Type B pancreatic cell (in vitro differentiated cells): Measurements from ENCODE around the gene CACNA1G. TPM values are rescaled to one million over a fixed set of nuclear protein-coding genes. Genes with fewer than 3 reads are reported as not detected.

Experiments used
- DNase-seq: peaks from one replicate; pipeline ENCODE4 v3.0.0; 2021; ENCODE audit warnings: mixed read lengths; ENCODE audit not compliant: unreplicated experiment; ENCODE audit errors: extremely low spot score
- H3K27ac Mint-ChIP-seq: 2 replicates; pipeline ENCODE4 v1.8.0; 2021; ENCODE audit warnings: mild to moderate bottlenecking, mixed read lengths
- H3K27me3 Mint-ChIP-seq: 2 replicates; pipeline ENCODE4 v1.8.0; 2021; ENCODE audit warnings: mixed read lengths
- H3K36me3 Mint-ChIP-seq: 2 replicates; pipeline ENCODE4 v1.8.0; 2021; ENCODE audit warnings: mixed read lengths
- H3K4me1 Mint-ChIP-seq: one replicate; pipeline ENCODE4 v1.8.0; 2021; ENCODE audit warnings: mixed read lengths; ENCODE audit not compliant: unreplicated experiment
- H3K4me3 Mint-ChIP-seq: 2 replicates; pipeline ENCODE4 v1.8.0; 2021; ENCODE audit warnings: mild to moderate bottlenecking, mixed read lengths
- H3K9me3 Mint-ChIP-seq: 2 replicates; pipeline ENCODE4 v1.8.0; 2021; ENCODE audit warnings: mixed read lengths
- total RNA-seq: library from RNA; stranded (reverse); gene quantifications from 2 replicates; pipeline ENCODE4 v1.2.1, GENCODE V29; 2021; ENCODE audit warnings: low replicate concordance
- TF ChIP-seq, protein P1 (sequence below): fragments of 200-600 bp; sonication (generic); conservative IDR thresholded peaks from 2 replicates; pipeline ENCODE4 v1.5.0; 2021; ENCODE audit warnings: antibody characterized with exemption, mild to moderate bottlenecking

CACNA1G gene
- total RNA-seq, 1 donor from 2014 or later: 27.8 TPM

DNA sequence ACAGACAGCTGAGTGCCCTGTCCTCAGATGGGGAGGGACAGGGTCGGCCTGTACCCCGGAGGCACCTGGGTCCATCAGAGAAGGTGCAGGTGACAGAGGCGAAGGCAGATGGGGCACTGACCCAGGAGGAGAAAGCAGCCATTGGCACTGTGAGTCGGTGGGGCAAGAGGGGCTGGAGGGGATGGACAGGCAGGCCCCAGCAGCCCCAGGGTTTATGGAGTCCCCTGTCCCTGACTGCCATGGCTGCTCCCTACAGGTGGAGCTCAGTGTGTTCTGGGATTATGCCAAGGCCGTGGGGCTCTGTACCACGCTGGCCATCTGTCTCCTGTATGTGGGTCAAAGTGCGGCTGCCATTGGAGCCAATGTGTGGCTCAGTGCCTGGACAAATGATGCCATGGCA is 115.1 kb downstream of the CACNA1G start:
- Mint-ChIP-seq H3K27ac (no peak overlapping the region), H3K4me3 (no peak overlapping the region), H3K27me3 (no peaks in the 10 kb centered on the region), H3K9me3 (no peaks in the 10 kb centered on the region), H3K4me1 (peaks cover 6% of the 10 kb centered on the region), H3K36me3 (no peaks in the 10 kb centered on the region)
- no peak for DNase-seq
- TF ChIP-seq, protein P1, sequence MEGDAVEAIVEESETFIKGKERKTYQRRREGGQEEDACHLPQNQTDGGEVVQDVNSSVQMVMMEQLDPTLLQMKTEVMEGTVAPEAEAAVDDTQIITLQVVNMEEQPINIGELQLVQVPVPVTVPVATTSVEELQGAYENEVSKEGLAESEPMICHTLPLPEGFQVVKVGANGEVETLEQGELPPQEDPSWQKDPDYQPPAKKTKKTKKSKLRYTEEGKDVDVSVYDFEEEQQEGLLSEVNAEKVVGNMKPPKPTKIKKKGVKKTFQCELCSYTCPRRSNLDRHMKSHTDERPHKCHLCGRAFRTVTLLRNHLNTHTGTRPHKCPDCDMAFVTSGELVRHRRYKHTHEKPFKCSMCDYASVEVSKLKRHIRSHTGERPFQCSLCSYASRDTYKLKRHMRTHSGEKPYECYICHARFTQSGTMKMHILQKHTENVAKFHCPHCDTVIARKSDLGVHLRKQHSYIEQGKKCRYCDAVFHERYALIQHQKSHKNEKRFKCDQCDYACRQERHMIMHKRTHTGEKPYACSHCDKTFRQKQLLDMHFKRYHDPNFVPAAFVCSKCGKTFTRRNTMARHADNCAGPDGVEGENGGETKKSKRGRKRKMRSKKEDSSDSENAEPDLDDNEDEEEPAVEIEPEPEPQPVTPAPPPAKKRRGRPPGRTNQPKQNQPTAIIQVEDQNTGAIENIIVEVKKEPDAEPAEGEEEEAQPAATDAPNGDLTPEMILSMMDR: no peak

DNA sequence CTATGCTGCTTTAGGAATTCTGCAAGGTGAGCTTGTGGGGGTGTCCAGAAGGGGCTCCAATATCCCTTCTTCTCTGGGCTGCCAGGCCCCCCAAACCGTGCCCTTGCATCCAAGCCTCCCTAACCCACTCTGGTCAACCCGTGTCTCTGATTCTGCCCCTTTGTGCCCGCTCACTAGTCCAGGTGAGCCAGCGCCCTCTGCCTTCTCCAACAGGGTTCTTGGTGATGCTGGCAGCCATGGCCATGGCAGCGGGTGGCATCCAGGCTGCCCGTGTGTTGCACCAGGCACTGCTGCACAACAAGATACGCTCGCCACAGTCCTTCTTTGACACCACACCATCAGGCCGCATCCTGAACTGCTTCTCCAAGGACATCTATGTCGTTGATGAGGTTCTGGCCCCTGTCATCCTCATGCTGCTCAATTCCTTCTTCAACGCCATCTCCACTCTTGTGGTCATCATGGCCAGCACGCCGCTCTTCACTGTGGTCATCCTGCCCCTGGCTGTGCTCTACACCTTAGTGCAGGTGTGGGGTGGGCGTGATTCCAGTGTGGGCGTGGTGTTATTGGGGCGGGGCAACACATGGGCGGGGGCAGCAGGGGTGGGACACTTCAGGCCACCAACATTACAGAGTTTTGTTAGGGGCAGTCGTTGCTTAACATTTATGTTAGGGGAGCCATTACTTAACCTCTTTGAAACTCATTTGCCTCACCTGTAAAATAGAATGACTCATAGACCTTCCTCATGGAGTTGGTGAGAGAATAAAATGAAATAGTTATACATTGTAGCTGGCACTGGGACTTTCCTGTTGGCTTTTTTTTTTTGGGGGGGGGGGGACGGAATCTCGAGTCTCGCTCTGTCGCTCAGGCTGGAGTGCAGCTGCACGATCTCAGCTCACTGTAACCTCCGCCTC is 115.8 kb downstream of the CACNA1G start:
- Mint-ChIP-seq H3K9me3 (no peaks in the 10 kb centered on the region), H3K27me3 (peaks cover 3% of the 10 kb centered on the region), H3K4me3 (no peak overlapping the region), H3K27ac (no peak overlapping the region), H3K36me3 (no peaks in the 10 kb centered on the region), H3K4me1 (peaks cover 5% of the 10 kb centered on the region)
- TF ChIP-seq, protein P1: no peak
- no peak for DNase-seq

Other genes with a start within 250 kb of the CACNA1G start
- 23.5 and 38.8 TPM in 2 replicates for gene XYLT2, start 214.6 kb upstream of the CACNA1G start, total RNA-seq
- 66.6 and 76.9 TPM in 2 replicates for gene MRPL27, start 187.5 kb upstream of the CACNA1G start, total RNA-seq
- 6.2 and 18.7 TPM in 2 replicates for gene EME1, start 187.5 kb upstream of the CACNA1G start, total RNA-seq
- gene LRRC59, start 163.2 kb upstream of the CACNA1G start, total RNA-seq: 75.3 and 104 TPM in 2 replicates
- gene ACSF2, start 134.5 kb upstream of the CACNA1G start, total RNA-seq: 57.3 and 75.0 TPM in 2 replicates
- not detected in 2 replicates for gene CHAD, start 91.8 kb upstream of the CACNA1G start, total RNA-seq
- 26.6 and 40.7 TPM in 2 replicates for gene RSAD1, start 81.9 kb upstream of the CACNA1G start, total RNA-seq
- 0.88 and 4.1 TPM in 2 replicates for gene MYCBPAP, start 52.3 kb upstream of the CACNA1G start, total RNA-seq
- 41.7 and 72.1 TPM in 2 replicates for gene EPN3, start 28.0 kb upstream of the CACNA1G start, total RNA-seq
- gene SPATA20, start 13.5 kb upstream of the CACNA1G start, total RNA-seq: 40.3 and 51.3 TPM in 2 replicates
- gene ABCC3, start 74.2 kb downstream of the CACNA1G start, total RNA-seq: 10.6 and 13.3 TPM in 2 replicates
- gene ANKRD40, start 147.2 kb downstream of the CACNA1G start, total RNA-seq: 21.0 and 38.4 TPM in 2 replicates
- 83.4 and 157 TPM in 2 replicates for gene LUC7L3, start 158.9 kb downstream of the CACNA1G start, total RNA-seq
- gene ANKRD40CL, start 206.8 kb downstream of the CACNA1G start, total RNA-seq: 0.90 TPM in 1 of 2 replicates, not detected in the other